Neuron (in vitro differentiated cells): Measurements from ENCODE around the gene RAP1GAP.

Source experiments
- H2AFZ ChIP-seq: one replicate; pipeline ENCODE4 v1.6.1; 2013; ENCODE audit warnings: low read depth, mild to moderate bottlenecking, inconsistent platforms, low read length, moderate library complexity
- H3K27me3 ChIP-seq: one replicate; pipeline ENCODE4 v1.6.1; 2013; ENCODE audit warnings: low read length; ENCODE audit not compliant: insufficient read depth
- H3K36me3 ChIP-seq: one replicate; pipeline ENCODE4 v1.6.1; 2013; ENCODE audit warnings: low read length; ENCODE audit not compliant: insufficient read depth
- H3K4me1 ChIP-seq: one replicate; pipeline ENCODE4 v1.6.1; 2013; ENCODE audit warnings: low read length; ENCODE audit not compliant: insufficient read depth
- H3K4me3 ChIP-seq: 2 replicates; pipeline ENCODE4 v1.5.1; 2013; ENCODE audit warnings: mild to moderate bottlenecking, low read length, moderate library complexity
- H3K9me3 ChIP-seq: one replicate; pipeline ENCODE4 v1.6.1; 2013; ENCODE audit warnings: low read length

Gene RAP1GAP

DNA sequence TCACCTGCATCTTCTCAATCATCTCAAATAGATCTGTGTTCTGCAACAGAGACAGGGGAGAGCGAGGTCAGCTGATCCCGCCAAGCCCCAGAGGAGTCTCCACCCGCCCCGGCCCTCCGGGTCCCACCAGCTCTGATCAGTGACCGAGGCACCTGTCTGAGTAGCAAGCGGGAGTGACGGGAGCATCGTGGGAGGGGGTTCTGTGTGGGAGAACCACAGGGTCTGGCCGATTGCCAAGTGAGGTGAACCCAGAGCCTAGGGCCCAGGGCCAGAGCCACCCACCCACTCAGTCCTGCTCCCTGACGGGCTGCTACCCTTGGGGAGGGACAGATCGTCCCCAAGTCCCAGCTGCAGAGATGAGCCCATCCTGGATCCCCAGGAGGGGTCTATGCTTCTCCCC is 49.1 kb downstream of the RAP1GAP start:
- H3K27me3 ChIP-seq, result peaks cover 27% of the 10 kb centered on the region

GRCh38 chr1:21619375-21619947 is 49.7 kb downstream of the RAP1GAP start:
- no peak overlapping the region for H3K4me3 ChIP-seq
- no peaks in the 10 kb centered on the region for H3K36me3 ChIP-seq
- no peak overlapping the region for H2AFZ ChIP-seq
- peaks cover 27% of the 10 kb centered on the region for H3K27me3 ChIP-seq
- H3K9me3 ChIP-seq, result no peaks in the 10 kb centered on the region
- peaks cover 11% of the 10 kb centered on the region for H3K4me1 ChIP-seq

More for the DNA sequence above, 49.1 kb downstream of the RAP1GAP start:
- H2AFZ ChIP-seq, result no peak overlapping the region
- peaks cover 11% of the 10 kb centered on the region for H3K4me1 ChIP-seq
- no peaks in the 10 kb centered on the region for H3K36me3 ChIP-seq
- no peak overlapping the region for H3K4me3 ChIP-seq
- H3K9me3 ChIP-seq, result no peaks in the 10 kb centered on the region

GRCh38 chr1:21618561-21619374 is 50.4 kb downstream of the RAP1GAP start:
- H3K36me3 ChIP-seq, result no peaks in the 10 kb centered on the region
- H3K9me3 ChIP-seq, result no peaks in the 10 kb centered on the region
- H2AFZ ChIP-seq, result no peak overlapping the region
- H3K4me3 ChIP-seq, result no peak overlapping the region
- H3K27me3 ChIP-seq, result peaks cover 27% of the 10 kb centered on the region
- H3K4me1 ChIP-seq, result peaks cover 11% of the 10 kb centered on the region

DNA sequence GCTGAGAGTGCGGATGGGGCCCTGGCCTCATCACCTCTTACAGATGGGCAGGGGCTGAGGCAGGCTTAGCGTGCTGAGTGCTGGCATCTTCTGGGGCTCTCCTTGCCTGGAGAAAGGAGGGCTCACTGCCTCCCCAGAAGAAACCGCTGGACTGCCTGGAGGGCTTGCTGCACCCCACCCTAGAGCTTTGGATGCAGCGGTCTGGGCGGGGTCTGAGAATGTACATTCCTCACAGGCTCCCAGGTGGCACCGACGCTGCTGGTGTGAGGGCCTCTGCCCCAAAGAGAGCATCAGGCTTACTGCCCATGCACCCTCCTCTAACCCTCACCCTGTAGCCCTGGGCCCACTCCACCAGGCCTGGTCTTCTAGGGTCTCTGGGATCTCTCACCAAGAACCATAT is 51.1 kb downstream of the RAP1GAP start:
- Histone ChIP-seq H3K27me3 (peaks cover 24% of the 10 kb centered on the region), H3K36me3 (no peaks in the 10 kb centered on the region), H2AFZ (no peak overlapping the region), H3K4me3 (no peak overlapping the region), H3K9me3 (no peaks in the 10 kb centered on the region), H3K4me1 (peaks cover 11% of the 10 kb centered on the region)

GRCh38 chr1:21617126-21617738 is 51.9 kb downstream of the RAP1GAP start:
- no peaks in the 10 kb centered on the region for H3K9me3 ChIP-seq
- H3K36me3 ChIP-seq, result no peaks in the 10 kb centered on the region
- H3K4me3 ChIP-seq, result no peak overlapping the region
- H2AFZ ChIP-seq, result no peak overlapping the region
- peaks cover 18% of the 10 kb centered on the region for H3K27me3 ChIP-seq
- H3K4me1 ChIP-seq, result peaks cover 11% of the 10 kb centered on the region

DNA sequence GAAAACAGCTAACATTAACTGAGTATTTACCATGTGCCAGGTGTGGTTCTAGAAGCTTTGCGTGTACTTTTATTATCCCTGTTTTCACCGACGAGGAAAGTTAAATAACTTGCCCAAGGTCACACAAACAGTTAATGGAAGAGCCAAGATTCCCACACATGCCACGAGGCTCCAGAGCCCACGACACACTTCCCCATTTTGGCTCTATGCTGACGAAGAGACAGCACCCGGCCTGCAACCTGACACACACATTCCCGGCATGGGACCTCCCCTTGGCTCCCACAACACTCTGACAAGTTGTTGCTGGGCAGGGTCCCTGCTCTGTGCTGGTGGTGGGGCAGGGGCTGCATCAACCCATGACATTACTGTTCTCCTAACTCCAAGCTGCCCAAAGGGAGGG is 52.8 kb downstream of the RAP1GAP start:
- Histone ChIP-seq H3K36me3 (no peaks in the 10 kb centered on the region), H3K4me1 (peaks cover 11% of the 10 kb centered on the region), H3K27me3 (peaks cover 11% of the 10 kb centered on the region), H3K4me3 (no peak overlapping the region), H3K9me3 (no peaks in the 10 kb centered on the region), H2AFZ (no peak overlapping the region)

DNA sequence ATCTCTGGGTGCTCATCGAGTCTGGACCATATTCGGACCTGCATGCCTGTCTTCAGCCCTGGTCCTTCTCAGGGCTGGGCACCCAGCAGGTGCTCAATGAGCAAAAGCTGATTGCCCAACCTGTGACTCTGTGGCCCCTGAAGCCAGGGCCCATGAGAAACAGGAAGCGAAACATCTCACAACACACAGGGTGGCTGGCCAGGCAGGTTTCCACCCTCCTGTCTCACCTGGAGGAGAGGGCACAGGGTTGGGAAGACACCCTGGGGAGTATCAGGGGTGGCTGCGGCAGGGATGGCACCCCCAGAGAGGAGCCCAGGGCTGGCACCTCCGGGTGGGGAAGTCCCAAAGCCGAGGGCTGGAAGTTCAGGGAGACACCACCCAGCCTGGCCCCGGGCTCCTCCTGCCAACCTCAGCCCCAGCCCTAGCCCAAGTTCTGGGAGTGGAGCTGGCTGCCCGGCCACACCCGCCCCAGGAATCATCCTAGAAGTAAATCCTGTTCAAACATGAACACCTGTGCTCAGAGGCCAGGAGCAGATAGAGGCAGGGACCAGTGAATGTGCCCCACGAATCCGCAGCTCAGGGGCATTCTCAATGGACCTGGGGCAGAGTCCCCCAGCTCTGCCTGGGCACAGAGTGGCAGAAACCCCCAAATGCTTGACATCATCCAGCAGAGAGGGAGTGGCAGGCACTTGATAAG is 54.6 kb downstream of the RAP1GAP start:
- Histone ChIP-seq H3K36me3 (no peaks in the 10 kb centered on the region), H3K27me3 (no peaks in the 10 kb centered on the region), H3K4me1 (peaks cover 7% of the 10 kb centered on the region), H3K9me3 (no peaks in the 10 kb centered on the region), H2AFZ (no peak overlapping the region), H3K4me3 (no peak overlapping the region)

- Histone ChIP-seq H3K4me3 (no peak overlapping the region), H2AFZ (no peak overlapping the region), H3K36me3 (no peaks in the 10 kb centered on the region), H3K4me1 (no peaks in the 10 kb centered on the region), H3K27me3 (no peaks in the 10 kb centered on the region), H3K9me3 (no peaks in the 10 kb centered on the region)
These were observed 55.9 kb downstream of the RAP1GAP start for GRCh38 chr1:21613072-21613867.

DNA sequence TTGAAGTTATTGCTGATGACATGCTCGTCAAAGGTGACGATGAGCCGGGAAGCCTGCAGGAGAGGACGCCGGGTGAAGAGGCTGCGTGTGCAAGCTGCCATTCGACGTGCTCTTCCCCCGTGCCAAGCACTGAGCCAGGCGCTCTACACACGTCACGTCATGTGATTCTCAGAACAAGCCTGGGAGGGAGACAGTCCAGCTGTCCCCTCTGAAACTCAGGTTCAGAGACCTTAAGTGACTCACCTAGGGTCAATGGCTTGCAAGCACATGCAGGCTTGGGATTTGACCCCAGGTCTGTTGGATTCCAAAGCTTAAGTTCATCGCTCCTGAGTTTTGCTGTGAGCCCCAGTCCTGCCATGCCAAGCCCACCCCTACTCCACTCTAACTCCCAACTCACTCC is 57.1 kb downstream of the RAP1GAP start:
- no peaks in the 10 kb centered on the region for H3K36me3 ChIP-seq
- H3K9me3 ChIP-seq, result no peaks in the 10 kb centered on the region
- no peak overlapping the region for H3K4me3 ChIP-seq
- no peaks in the 10 kb centered on the region for H3K27me3 ChIP-seq
- no peak overlapping the region for H2AFZ ChIP-seq
- no peaks in the 10 kb centered on the region for H3K4me1 ChIP-seq

DNA sequence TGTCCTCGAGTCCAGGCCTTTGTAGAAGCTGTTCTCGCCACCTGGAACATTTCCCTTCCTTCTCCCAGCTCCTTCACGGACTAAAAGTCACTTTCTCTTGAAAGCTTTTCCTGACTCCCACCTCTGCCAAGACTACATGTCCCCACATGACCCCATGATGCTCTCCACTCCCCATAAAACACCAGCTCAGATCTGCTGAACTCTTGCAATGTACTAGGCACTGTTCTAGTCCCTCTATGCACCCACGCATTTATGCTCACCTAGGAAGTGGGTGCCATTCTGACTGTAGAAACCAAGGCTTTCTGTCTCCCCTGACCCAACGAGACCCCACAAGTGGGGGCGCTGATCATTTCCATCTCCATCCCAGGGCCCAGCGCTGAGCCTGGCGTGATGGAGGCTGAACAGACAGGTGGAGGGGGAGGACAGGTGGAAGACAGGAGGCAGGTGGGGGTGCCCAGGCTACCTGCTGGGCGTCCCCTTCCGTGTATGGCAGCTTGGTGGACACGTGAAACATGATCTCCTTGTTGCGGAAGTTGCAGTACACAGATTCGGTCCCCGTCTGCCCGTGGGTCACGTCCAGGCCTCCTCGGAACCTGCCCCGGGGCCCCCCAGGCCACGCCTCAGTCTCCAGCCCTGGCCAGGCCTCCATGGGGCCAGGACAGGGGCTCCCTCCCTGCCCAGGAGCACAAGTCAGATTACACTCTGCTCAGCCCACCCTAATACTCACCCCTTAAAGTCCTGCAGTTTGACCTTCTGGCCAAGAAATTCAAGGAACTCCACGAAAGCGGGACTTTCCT is 58.0 kb downstream of the RAP1GAP start:
- Histone ChIP-seq H3K36me3 (no peaks in the 10 kb centered on the region), H3K9me3 (no peaks in the 10 kb centered on the region), H3K4me3 (no peak overlapping the region), H2AFZ (no peak overlapping the region), H3K4me1 (no peaks in the 10 kb centered on the region), H3K27me3 (no peaks in the 10 kb centered on the region)

DNA sequence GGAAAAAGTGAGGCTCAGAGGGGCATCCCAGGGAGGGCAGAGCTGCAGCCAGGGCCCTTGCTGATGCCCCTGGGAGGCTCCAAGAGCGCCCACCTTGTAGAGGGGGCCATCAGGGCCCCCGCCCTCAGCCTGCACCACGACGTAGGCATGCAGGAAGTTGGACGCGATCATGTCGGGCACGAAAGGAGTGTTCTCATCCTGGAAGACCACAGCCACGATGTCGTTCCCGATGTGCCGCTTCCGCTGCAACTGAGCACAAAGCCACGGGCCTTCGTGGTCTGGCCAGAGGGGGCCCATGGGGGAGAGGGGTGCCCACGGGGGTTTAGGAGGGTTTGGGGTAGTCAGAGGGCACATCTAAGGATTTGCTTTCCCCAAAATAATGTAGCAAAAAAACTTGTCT is 59.1 kb downstream of the RAP1GAP start:
- Histone ChIP-seq H3K27me3 (no peaks in the 10 kb centered on the region), H3K9me3 (no peaks in the 10 kb centered on the region), H2AFZ (no peak overlapping the region), H3K4me3 (no peak overlapping the region), H3K4me1 (no peaks in the 10 kb centered on the region), H3K36me3 (no peaks in the 10 kb centered on the region)

DNA sequence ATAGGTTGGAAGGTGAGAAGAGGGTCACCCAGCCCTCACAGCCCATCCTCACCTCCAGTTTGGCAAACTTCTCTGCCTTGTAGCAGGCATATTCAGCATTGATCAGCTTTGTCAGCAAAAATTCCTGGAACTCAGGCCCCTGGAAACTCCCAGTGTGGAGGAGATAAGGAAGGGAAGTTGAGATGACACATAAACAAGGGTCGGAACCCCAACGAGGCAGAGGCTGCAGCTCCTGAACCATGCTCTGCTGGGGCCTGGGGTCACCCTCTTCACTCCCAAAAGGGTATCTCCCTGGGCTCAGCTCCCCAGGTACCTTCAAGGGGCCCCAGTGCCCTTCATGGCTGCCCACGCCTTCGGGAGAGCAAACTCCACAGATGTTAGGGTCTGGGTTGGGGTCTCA is 60.4 kb downstream of the RAP1GAP start:
- Histone ChIP-seq H3K4me1 (no peaks in the 10 kb centered on the region), H3K9me3 (no peaks in the 10 kb centered on the region), H2AFZ (no peak overlapping the region), H3K27me3 (no peaks in the 10 kb centered on the region), H3K36me3 (no peaks in the 10 kb centered on the region), H3K4me3 (no peak overlapping the region)
